GM12873 (cell line): ENCODE results near the gene CELF5.

Source experiments
- CTCF ChIP-seq: IDR thresholded peaks from 2 replicates; pipeline ENCODE4 v1.5.1; 2012; ENCODE audit warnings: low read depth, mild to moderate bottlenecking, moderate library complexity, low read length, control low read depth; ENCODE audit not compliant: insufficient read depth; ENCODE audit errors: missing control alignments

CELF5 gene

GRCh38 chr19:3282155-3282554 lies 57.7 kb downstream of the CELF5 start:
- no peak for TF ChIP-seq CTCF

- no peak for TF ChIP-seq CTCF
Measured at GRCh38 chr19:3282564-3282963, 58.1 kb downstream of the CELF5 start.

- no peak for TF ChIP-seq CTCF
Measured at GRCh38 chr19:3283246-3283751, 58.8 kb downstream of the CELF5 start.

GRCh38 chr19:3283886-3284657 lies 59.6 kb downstream of the CELF5 start:
- TF ChIP-seq CTCF: no peak

- no peak for TF ChIP-seq CTCF
Measured at GRCh38 chr19:3284759-3285646, 60.5 kb downstream of the CELF5 start.

- no peak for TF ChIP-seq CTCF
Measured at GRCh38 chr19:3285647-3286176, 61.3 kb downstream of the CELF5 start.

GRCh38 chr19:3287814-3288213 lies 63.4 kb downstream of the CELF5 start:
- TF ChIP-seq CTCF: no peak
